Panc1 (cell line): ENCODE results near the gene NDUFS6. TPM values are rescaled to one million over a fixed set of nuclear protein-coding genes. Genes with fewer than 3 reads are reported as not detected.

ENCODE experiments used
- ATAC-seq: fragments of 200-7000 bp; cut with Tn5 transposase; 2 replicates; pipeline ENCODE4 v1.9.1; 2020; ENCODE audit warnings: mild to moderate bottlenecking, moderate library complexity
- BruUV-seq: library from RNA; stranded (reverse); fragments of 400-500 nt; replicated peaks from 2 replicates; lab custom pipeline; 2021; lab: Mats Ljungman, UMichigan
- CTCF ChIA-PET: fragments of 300-600 bp; sonication (Branson Sonifier 250); formaldehyde crosslinking; loops from one replicate; lab custom pipeline; 2022; ENCODE audit warnings: antibody characterized with exemption; lab: Charles Lee
- POLR2A ChIA-PET: fragments of 300-600 bp; sonication (Branson Sonifier 250); formaldehyde crosslinking; loops from one replicate; lab custom pipeline; 2022; ENCODE audit warnings: antibody characterized with exemption; lab: Charles Lee
- DNase-seq: peaks from one replicate; pipeline ENCODE4 v3.0.0-alpha.2; 2010; ENCODE audit warnings: low read depth, low spot score
- H3K27ac ChIP-seq: 2 replicates; pipeline ENCODE4 v1.5.1; 2011; ENCODE audit warnings: mild to moderate bottlenecking, low read length, inconsistent platforms
- H3K27me3 ChIP-seq: fragments of 200-500 bp; sonication (Bioruptor generic); 2 replicates; pipeline ENCODE4 v1.6.0; 2014; ENCODE audit warnings: low read length, inconsistent platforms; ENCODE audit not compliant: control insufficient read depth, insufficient read depth
- H3K36me3 ChIP-seq: fragments of 200-500 bp; sonication (Bioruptor generic); 2 replicates; pipeline ENCODE4 v1.5.1; 2014; ENCODE audit warnings: inconsistent platforms, mild to moderate bottlenecking, low read length, moderate library complexity; ENCODE audit not compliant: control insufficient read depth, insufficient read depth
- H3K4me1 ChIP-seq: 2 replicates; pipeline ENCODE4 v1.5.1; 2011; ENCODE audit warnings: inconsistent platforms, mild to moderate bottlenecking, low read length, moderate library complexity; ENCODE audit not compliant: control insufficient read depth, insufficient read depth
- H3K4me3 ChIP-seq, 2 experiments: 2 replicates each; pipeline ENCODE4 v1.5.1; 2011 to 2012; ENCODE audit warnings: low read depth in 2 of 2, low read length in 2 of 2, mild to moderate bottlenecking in 2 of 2, inconsistent platforms in 1 of 2, moderate library complexity in 1 of 2
- H3K9me3 ChIP-seq: fragments of 200-500 bp; sonication (Bioruptor generic); 2 replicates; pipeline ENCODE4 v1.5.1; 2014; ENCODE audit warnings: low read depth, mild to moderate bottlenecking, inconsistent platforms, low read length, moderate library complexity; ENCODE audit not compliant: control insufficient read depth, insufficient read depth
- POLR2AphosphoS5 ChIP-seq: IDR thresholded peaks from 2 replicates; pipeline ENCODE4 v1.6.1; 2012; ENCODE audit warnings: mild to moderate bottlenecking, low read depth, low read length, moderate library complexity
- SIN3A ChIP-seq: IDR thresholded peaks from 2 replicates; pipeline ENCODE4 v1.6.1; 2012; ENCODE audit warnings: low read depth, mild to moderate bottlenecking, low read length, moderate library complexity, borderline replicate concordance; ENCODE audit not compliant: insufficient read depth
- TCF7L2 ChIP-seq: IDR thresholded peaks from 2 replicates; pipeline ENCODE4 v1.6.1; 2011; ENCODE audit warnings: mild to moderate bottlenecking, low read depth, low read length, inconsistent platforms
- in situ Hi-C: cut with HindIII; loops from 2 replicates; pipeline ENCODE4 v1.10.0; 2016; ENCODE audit warnings: low sequenced_read_pairs, low pct_unique_long_range_greater_than_20kb
- intact Hi-C: fragments of 100-400 bp; cut with micrococcal nuclease; formaldehyde crosslinking; loops from one replicate; pipeline ENCODE4 v1.10.0; 2022; ENCODE audit not compliant: unreplicated experiment
- total RNA-seq: library from RNA; stranded (reverse); gene quantifications from one replicate; pipeline ENCODE4 v1.2.1, GENCODE V29; 2021; ENCODE audit not compliant: unreplicated experiment
- TF ChIP-seq, protein P1 (sequence below): fragments of 450-650 bp; IDR thresholded peaks from 2 replicates; pipeline ENCODE4 v1.5.1; 2017; ENCODE audit warnings: mild to moderate bottlenecking
- TF ChIP-seq, protein P2 (sequence below), 2 experiments: IDR thresholded peaks; 2 replicates each; pipeline ENCODE4 v1.6.1; 2011 to 2012; ENCODE audit warnings: low read depth in 2 of 2, control low read depth in 1 of 2, low read length in 1 of 2, mild to moderate bottlenecking in 1 of 2, moderate library complexity in 1 of 2; ENCODE audit not compliant: insufficient read depth in 1 of 2

The NDUFS6 gene
- total RNA-seq, 1 experiment from 2014 or later = 70.6 TPM

DNA sequence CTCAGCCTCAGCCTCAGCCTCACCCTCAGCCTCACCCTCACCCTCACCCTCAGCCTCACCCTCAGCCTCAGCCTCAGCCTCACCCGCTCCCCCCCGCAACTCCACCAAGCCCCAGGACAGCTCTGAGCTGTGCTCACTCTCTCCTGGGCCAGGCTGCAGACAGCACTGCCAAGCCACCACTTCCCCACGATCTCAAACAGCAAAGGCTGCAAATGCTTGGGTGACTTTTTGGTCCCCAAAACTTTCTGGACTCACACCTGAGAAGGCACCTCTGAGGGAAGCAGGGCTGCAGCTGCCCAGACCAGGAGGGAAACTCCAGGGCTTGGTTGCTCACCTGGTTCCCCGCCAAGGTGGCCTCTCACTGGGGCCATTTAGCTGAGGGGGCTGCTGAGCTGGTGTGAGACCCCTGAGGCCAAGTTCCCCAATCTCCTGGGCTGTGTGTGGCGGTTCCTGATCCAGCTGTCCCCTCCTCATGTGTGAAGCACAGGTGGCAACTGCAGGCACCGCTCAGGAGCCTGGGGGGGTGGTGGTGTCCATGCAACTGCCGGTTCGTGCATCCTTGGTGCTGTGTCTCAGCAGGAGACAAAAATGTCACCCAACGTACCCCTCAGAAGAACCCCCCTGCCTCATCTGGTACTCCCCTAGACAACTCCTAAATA, 19.4 kb upstream of the NDUFS6 start:
- H3K4me1 ChIP-seq = no peaks in the 10 kb centered on the region
- H3K36me3 ChIP-seq = no peaks in the 10 kb centered on the region
- H3K9me3 ChIP-seq = no peaks in the 10 kb centered on the region
- ChIA-PET CTCF (no interaction called here), POLR2A (no interaction called here)
- TF ChIP-seq POLR2AphosphoS5 (no peak), TCF7L2 (no peak), SIN3A (no peak)
- TF ChIP-seq, protein P1, sequence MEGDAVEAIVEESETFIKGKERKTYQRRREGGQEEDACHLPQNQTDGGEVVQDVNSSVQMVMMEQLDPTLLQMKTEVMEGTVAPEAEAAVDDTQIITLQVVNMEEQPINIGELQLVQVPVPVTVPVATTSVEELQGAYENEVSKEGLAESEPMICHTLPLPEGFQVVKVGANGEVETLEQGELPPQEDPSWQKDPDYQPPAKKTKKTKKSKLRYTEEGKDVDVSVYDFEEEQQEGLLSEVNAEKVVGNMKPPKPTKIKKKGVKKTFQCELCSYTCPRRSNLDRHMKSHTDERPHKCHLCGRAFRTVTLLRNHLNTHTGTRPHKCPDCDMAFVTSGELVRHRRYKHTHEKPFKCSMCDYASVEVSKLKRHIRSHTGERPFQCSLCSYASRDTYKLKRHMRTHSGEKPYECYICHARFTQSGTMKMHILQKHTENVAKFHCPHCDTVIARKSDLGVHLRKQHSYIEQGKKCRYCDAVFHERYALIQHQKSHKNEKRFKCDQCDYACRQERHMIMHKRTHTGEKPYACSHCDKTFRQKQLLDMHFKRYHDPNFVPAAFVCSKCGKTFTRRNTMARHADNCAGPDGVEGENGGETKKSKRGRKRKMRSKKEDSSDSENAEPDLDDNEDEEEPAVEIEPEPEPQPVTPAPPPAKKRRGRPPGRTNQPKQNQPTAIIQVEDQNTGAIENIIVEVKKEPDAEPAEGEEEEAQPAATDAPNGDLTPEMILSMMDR = no peak
- TF ChIP-seq, protein P2, sequence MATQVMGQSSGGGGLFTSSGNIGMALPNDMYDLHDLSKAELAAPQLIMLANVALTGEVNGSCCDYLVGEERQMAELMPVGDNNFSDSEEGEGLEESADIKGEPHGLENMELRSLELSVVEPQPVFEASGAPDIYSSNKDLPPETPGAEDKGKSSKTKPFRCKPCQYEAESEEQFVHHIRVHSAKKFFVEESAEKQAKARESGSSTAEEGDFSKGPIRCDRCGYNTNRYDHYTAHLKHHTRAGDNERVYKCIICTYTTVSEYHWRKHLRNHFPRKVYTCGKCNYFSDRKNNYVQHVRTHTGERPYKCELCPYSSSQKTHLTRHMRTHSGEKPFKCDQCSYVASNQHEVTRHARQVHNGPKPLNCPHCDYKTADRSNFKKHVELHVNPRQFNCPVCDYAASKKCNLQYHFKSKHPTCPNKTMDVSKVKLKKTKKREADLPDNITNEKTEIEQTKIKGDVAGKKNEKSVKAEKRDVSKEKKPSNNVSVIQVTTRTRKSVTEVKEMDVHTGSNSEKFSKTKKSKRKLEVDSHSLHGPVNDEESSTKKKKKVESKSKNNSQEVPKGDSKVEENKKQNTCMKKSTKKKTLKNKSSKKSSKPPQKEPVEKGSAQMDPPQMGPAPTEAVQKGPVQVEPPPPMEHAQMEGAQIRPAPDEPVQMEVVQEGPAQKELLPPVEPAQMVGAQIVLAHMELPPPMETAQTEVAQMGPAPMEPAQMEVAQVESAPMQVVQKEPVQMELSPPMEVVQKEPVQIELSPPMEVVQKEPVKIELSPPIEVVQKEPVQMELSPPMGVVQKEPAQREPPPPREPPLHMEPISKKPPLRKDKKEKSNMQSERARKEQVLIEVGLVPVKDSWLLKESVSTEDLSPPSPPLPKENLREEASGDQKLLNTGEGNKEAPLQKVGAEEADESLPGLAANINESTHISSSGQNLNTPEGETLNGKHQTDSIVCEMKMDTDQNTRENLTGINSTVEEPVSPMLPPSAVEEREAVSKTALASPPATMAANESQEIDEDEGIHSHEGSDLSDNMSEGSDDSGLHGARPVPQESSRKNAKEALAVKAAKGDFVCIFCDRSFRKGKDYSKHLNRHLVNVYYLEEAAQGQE (IDR thresholded peaks at IDR 0.05; ENCODE audit: insufficient read depth in 1 of 2, low read depth in 2 of 2, low read length in 1 of 2) = no peak
- H3K27me3 ChIP-seq = no peaks in the 10 kb centered on the region
- intact Hi-C loops (no loop called here), in situ Hi-C loops (no loop called here)
- H3K27ac ChIP-seq = no peak overlapping the region
- no peak overlapping the region for H3K4me3 ChIP-seq
- ATAC-seq = no peak
- DNase-seq = no peak
- no TSS peak for BruUV-seq

DNA sequence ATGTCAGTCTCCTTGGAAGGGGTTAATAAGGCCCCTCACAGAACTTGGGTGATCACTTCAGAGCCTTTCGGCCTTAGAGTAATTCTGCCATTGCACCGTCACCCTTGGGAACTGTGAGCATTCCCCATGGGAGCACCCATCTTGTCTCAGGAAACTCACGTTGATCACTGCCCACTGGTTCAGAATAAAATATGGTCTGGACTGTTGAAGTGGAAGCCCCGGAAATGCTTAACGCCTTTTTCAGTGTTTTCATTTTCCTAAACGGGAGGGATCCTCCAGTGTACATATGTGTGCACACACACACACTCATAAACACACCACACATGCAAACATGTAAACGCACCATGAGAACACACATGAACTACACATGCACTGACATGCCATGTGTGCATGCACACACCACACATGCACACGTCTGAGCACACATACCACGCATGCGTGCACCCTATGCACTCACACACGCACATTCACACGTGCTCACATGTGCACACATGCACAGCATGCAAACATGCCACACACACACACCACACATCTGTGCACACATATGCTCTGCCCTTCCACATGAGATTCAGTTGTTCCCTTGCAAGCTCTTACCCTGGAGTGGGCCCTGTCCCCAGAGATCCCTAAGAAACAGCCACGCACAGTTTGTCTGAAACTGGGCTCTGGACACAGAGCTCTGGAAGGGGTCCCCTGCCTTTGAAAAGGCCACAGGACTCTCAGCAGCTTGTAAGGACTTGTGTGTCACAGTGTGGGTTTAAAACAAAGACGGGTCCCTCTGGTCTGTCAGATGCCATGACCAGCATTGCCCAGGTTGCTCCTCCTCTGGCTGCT, 18.6 kb upstream of the NDUFS6 start:
- Histone ChIP-seq H3K4me3 (no peak overlapping the region), H3K9me3 (no peaks in the 10 kb centered on the region), H3K27me3 (no peaks in the 10 kb centered on the region), H3K4me1 (no peaks in the 10 kb centered on the region), H3K36me3 (no peaks in the 10 kb centered on the region), H3K27ac (no peak overlapping the region)
- in situ Hi-C loops (no loop called here), intact Hi-C loops (no loop called here)
- ChIA-PET CTCF (no interaction called here), POLR2A (no interaction called here)
- ATAC-seq (no peak), DNase-seq (no peak)
- no TSS peak for BruUV-seq
- no peak for TF ChIP-seq TCF7L2
- TF ChIP-seq SIN3A = no peak
- TF ChIP-seq, protein P1 = no peak
- TF ChIP-seq, protein P2 (IDR thresholded peaks at IDR 0.05; ENCODE audit: insufficient read depth in 1 of 2, low read depth in 2 of 2, low read length in 1 of 2) = no peak
- no peak for TF ChIP-seq POLR2AphosphoS5
